Measurements from ENCODE around the gene SLC9A3. TPM values are rescaled to one million over a fixed set of nuclear protein-coding genes. Genes with fewer than 3 reads are reported as not detected.

Gene SLC9A3
- polyA plus RNA-seq, 1 of the 3 experiments (the other 2 are of a cell fraction), result 1.9 TPM

DNA sequence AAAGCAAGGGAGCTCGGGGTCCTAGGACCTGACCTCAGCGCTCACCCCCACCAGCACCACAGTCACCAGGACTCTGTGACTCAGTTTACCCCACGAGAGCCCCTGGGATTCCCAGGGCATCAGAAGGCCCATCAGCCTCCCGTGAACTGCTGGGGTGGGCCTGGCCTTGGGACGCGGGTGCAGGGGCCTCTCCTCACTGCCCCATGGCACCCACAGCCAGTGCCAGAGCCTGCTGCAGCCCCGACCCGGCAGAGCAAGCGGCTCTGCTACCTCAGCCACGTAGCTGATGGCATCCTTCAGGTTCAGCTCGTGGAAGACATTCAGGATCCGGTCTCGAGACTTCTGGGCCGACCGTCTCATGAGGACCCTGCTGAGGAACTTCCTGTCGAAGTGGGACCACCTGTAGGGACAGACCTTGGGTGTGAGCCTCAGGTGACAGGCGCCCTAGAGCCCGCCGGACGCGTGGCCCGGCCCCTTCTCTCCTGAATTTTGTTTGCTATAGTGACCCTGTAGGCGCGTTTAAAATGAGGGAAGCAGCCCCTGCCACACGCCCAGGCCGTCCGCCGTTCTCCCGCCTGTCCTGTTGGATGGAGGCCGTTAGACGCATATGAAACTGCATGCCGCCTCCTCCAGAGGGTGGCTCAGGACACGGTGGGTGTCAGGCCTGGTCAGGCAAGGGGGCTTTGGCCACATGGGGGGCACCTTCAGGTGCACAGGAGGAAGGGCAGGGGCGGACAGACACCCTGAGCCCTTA is 44.5 kb downstream of the SLC9A3 start:
- H3K4me1 ChIP-seq (ENCODE audit: control insufficient read depth in 1 of 2, insufficient read depth in 2 of 2, low read depth in 1 of 2, low read length in 1 of 2), result peaks cover 0 to 3% of the 10 kb centered on the region in 2 experiments; a peak in 1 of 4 replicates
- ChIA-PET CTCF (interaction anchor here (1.2 kb wide), 1 partner anchor 33 kb away, joined by 3 read pairs; no protein-coding TSS in a partner anchor), POLR2A (no interaction called here)
- no peak overlapping the region for H3K9ac ChIP-seq
- no peak overlapping the region for H3K4me3 ChIP-seq (ENCODE audit: low read depth in 2 of 2, low read length in 1 of 2)
- H3K79me2 ChIP-seq (ENCODE audit: insufficient read depth), result no peaks in the 10 kb centered on the region
- no peak overlapping the region for H3K27ac ChIP-seq (ENCODE audit: low read depth in 2 of 2, low read length in 1 of 2)
- H3F3A ChIP-seq (replicated peaks; ENCODE audit: insufficient read depth), result no peaks in the 10 kb centered on the region
- no peak for DNase-seq
- WGBS (ENCODE audit: low lambda C conversion rate), result 78% methylated on average over 24 of the region's 34 CpGs
- TF ChIP-seq, protein P1, sequence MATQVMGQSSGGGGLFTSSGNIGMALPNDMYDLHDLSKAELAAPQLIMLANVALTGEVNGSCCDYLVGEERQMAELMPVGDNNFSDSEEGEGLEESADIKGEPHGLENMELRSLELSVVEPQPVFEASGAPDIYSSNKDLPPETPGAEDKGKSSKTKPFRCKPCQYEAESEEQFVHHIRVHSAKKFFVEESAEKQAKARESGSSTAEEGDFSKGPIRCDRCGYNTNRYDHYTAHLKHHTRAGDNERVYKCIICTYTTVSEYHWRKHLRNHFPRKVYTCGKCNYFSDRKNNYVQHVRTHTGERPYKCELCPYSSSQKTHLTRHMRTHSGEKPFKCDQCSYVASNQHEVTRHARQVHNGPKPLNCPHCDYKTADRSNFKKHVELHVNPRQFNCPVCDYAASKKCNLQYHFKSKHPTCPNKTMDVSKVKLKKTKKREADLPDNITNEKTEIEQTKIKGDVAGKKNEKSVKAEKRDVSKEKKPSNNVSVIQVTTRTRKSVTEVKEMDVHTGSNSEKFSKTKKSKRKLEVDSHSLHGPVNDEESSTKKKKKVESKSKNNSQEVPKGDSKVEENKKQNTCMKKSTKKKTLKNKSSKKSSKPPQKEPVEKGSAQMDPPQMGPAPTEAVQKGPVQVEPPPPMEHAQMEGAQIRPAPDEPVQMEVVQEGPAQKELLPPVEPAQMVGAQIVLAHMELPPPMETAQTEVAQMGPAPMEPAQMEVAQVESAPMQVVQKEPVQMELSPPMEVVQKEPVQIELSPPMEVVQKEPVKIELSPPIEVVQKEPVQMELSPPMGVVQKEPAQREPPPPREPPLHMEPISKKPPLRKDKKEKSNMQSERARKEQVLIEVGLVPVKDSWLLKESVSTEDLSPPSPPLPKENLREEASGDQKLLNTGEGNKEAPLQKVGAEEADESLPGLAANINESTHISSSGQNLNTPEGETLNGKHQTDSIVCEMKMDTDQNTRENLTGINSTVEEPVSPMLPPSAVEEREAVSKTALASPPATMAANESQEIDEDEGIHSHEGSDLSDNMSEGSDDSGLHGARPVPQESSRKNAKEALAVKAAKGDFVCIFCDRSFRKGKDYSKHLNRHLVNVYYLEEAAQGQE (IDR thresholded peaks at IDR 0.05; ENCODE audit: low read depth, low read length), result no peak
- TF ChIP-seq, protein P2, sequence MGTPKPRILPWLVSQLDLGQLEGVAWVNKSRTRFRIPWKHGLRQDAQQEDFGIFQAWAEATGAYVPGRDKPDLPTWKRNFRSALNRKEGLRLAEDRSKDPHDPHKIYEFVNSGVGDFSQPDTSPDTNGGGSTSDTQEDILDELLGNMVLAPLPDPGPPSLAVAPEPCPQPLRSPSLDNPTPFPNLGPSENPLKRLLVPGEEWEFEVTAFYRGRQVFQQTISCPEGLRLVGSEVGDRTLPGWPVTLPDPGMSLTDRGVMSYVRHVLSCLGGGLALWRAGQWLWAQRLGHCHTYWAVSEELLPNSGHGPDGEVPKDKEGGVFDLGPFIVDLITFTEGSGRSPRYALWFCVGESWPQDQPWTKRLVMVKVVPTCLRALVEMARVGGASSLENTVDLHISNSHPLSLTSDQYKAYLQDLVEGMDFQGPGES (IDR thresholded peaks at IDR 0.05; ENCODE audit: low read depth, low read length), result no peak
- TF ChIP-seq POLR2AphosphoS5 (IDR thresholded peaks at IDR 0.05; ENCODE audit: low read depth, low read length), result no peak
- no peak for TF ChIP-seq SIN3A (IDR thresholded peaks at IDR 0.05; ENCODE audit: borderline replicate concordance, low read depth, low read length)
- TF ChIP-seq EZH2phosphoT487 (IDR thresholded peaks at IDR 0.05; ENCODE audit: borderline replicate concordance, low read depth), result no peak
- no peak for TF ChIP-seq TCF12 (IDR thresholded peaks at IDR 0.05)
- no peak for TF ChIP-seq TEAD4 (IDR thresholded peaks at IDR 0.05; ENCODE audit: borderline replicate concordance, insufficient read depth)
- TF ChIP-seq RAD21 (IDR thresholded peaks at IDR 0.05; ENCODE audit: low read length), result no peak
- no peak overlapping the region for H2AFZ ChIP-seq (ENCODE audit: low read depth)
- H3K36me3 ChIP-seq (replicated peaks in 1 of 2; ENCODE audit: control insufficient read depth in 1 of 2, insufficient read depth in 2 of 2, low read length in 1 of 2), result no peaks in the 10 kb centered on the region
- H3K4me2 ChIP-seq, result no peak overlapping the region
- H3K9me2 ChIP-seq, result no peaks in the 10 kb centered on the region
- H3K9me3 ChIP-seq, result no peaks in the 10 kb centered on the region
- peaks cover 6% of the 10 kb centered on the region for H4K20me1 ChIP-seq (ENCODE audit: insufficient read depth)
- no peaks in the 10 kb centered on the region for H3K27me3 ChIP-seq (ENCODE audit: insufficient read depth)

DNA sequence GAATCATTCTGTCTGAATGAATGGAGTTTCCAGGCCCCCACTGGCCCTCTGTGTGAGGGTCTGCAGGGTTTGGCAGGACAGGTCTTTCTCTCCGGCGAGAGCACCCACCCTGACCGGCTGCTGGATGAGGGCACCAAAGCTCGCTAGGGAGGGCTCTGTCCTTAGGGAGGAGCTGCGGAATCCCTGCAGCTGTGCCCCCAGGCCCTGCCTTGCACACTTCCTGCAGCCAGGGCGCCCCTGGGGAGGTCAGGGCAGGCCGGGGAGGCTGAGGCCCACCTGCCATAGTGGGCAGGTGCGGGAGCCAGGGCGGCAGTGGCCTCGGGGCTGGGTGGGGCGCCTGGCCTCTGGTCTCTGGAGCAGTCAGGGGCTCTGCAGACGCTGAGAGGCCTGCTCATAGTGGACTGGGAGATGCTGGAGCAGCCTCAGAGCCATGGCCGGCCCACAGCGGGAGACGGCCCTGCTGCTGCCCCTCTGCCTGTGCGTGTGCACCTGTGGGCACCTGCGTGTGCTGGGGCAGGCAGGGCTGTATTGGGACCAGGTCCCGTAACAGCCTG is 45.2 kb downstream of the SLC9A3 start:
- WGBS (ENCODE audit: low lambda C conversion rate), result 73% methylated on average over 3 of the region's 18 CpGs
- no peaks in the 10 kb centered on the region for H3K9me3 ChIP-seq
- no peak overlapping the region for H3K9ac ChIP-seq
- CTCF ChIA-PET, result interaction anchor here (1.2 kb wide), 1 partner anchor 32 kb away, joined by 3 read pairs; no protein-coding TSS in a partner anchor
- H3K79me2 ChIP-seq (ENCODE audit: insufficient read depth), result no peaks in the 10 kb centered on the region
- H2AFZ ChIP-seq (ENCODE audit: low read depth), result no peak overlapping the region
- no peaks in the 10 kb centered on the region for H3F3A ChIP-seq (replicated peaks; ENCODE audit: insufficient read depth)
- no peak overlapping the region for H3K27ac ChIP-seq (ENCODE audit: low read depth in 2 of 2, low read length in 1 of 2)
- no peak overlapping the region for H3K4me2 ChIP-seq
- no peak for DNase-seq
- no peaks in the 10 kb centered on the region for H3K9me2 ChIP-seq
- H4K20me1 ChIP-seq (ENCODE audit: insufficient read depth), result peaks cover 6% of the 10 kb centered on the region
- H3K4me1 ChIP-seq (ENCODE audit: control insufficient read depth in 1 of 2, insufficient read depth in 2 of 2, low read depth in 1 of 2, low read length in 1 of 2), result peaks cover 0 to 3% of the 10 kb centered on the region in 2 experiments; a peak in 1 of 4 replicates
- H3K27me3 ChIP-seq (ENCODE audit: insufficient read depth), result no peaks in the 10 kb centered on the region
- H3K36me3 ChIP-seq (replicated peaks in 1 of 2; ENCODE audit: control insufficient read depth in 1 of 2, insufficient read depth in 2 of 2, low read length in 1 of 2), result no peaks in the 10 kb centered on the region
- POLR2A ChIA-PET, result no interaction called here
- no peak overlapping the region for H3K4me3 ChIP-seq (ENCODE audit: low read depth in 2 of 2, low read length in 1 of 2)
- TF ChIP-seq TEAD4 (IDR thresholded peaks at IDR 0.05; ENCODE audit: borderline replicate concordance, insufficient read depth) (no peak), FOXJ3 (CRISPR knock-in tag; IDR thresholded peaks at IDR 0.05) (no peak), JUND (IDR thresholded peaks at IDR 0.05) (no peak), GATA2 (CRISPR knock-in tag; IDR thresholded peaks at IDR 0.05) (no peak), MEF2A (IDR thresholded peaks at IDR 0.05; ENCODE audit: borderline replicate concordance, low read depth) (no peak), TAF1 (IDR thresholded peaks at IDR 0.05; ENCODE audit: borderline replicate concordance, low read depth, low read length) (no peak), CHD2 (IDR thresholded peaks at IDR 0.05; ENCODE audit: low read length, partially characterized antibody) (no peak), NRF1 (IDR thresholded peaks at IDR 0.05; ENCODE audit: low read depth, low read length) (no peak), RCOR1 (IDR thresholded peaks at IDR 0.05; ENCODE audit: low read length) (no peak), YY1 (IDR thresholded peaks at IDR 0.05; ENCODE audit: low read depth) (no peak), MXI1 (IDR thresholded peaks at IDR 0.05; ENCODE audit: low read depth, low read length) (no peak), FOSL2 (IDR thresholded peaks at IDR 0.05; ENCODE audit: borderline replicate concordance, low read depth) (no peak), SMC3 (IDR thresholded peaks at IDR 0.05; ENCODE audit: low read depth, low read length) (no peak), USF1 (IDR thresholded peaks at IDR 0.05; ENCODE audit: borderline replicate concordance, low read depth) (no peak), SIN3A (IDR thresholded peaks at IDR 0.05; ENCODE audit: borderline replicate concordance, low read depth, low read length) (no peak), FOXM1 (IDR thresholded peaks at IDR 0.05; ENCODE audit: low read depth) (no peak), ELF1 (IDR thresholded peaks at IDR 0.05) (no peak)
